Measurements from ENCODE around the gene CEP85. TPM values are rescaled to one million over a fixed set of nuclear protein-coding genes. Genes with fewer than 3 reads are reported as not detected.

The CEP85 gene
- total and polyA plus RNA-seq, 9 of the 15 experiments (the other 6 are each of a cell fraction or from before 2014, with no cell fraction given) = 42.1 to 140 (median 92.6) TPM

- peaks cover 4% of the 10 kb centered on the region; the same call in 1 of the 3 replicates for H3K36me3 ChIP-seq (ENCODE audit: control insufficient read depth, insufficient read depth, low read length)
- peak overlapping the region; percentile 72 to 99 for H3K9ac ChIP-seq (ENCODE audit: insufficient read depth in 1 of 2, low read depth in 2 of 2, low read length in 2 of 2)
- peak overlapping the region; percentile 89 for H3K4me2 ChIP-seq (ENCODE audit: insufficient read depth, low read length)
- H3K4me1 ChIP-seq (replicated peaks in 1 of 2; ENCODE audit: control insufficient read depth in 2 of 2, insufficient read depth in 2 of 2, low read length in 2 of 2) = peaks cover 28 to 38% of the 10 kb centered on the region in 2 experiments
- BruUV-seq (replicated peaks) = TSS peak; percentile 86
- peak overlapping the region; percentile 57 for H3K27ac ChIP-seq (ENCODE audit: extremely low read depth, low read depth, low read length)
- no peaks in the 10 kb centered on the region for H3K9me3 ChIP-seq (replicated peaks; ENCODE audit: control insufficient read depth, insufficient read depth, low read depth, low read length)
- H3K79me2 ChIP-seq (ENCODE audit: control insufficient read depth, insufficient read depth, low read length) = peaks cover 13% of the 10 kb centered on the region; the same call in 2 of the 3 replicates
- ChIA-PET CTCF (ENCODE audit: low intra/inter-chr PET ratio) (no interaction called here), POLR2A (interaction anchor here (0.6 kb wide), 1 partner anchor 41 kb away, joined by 3 read pairs; no protein-coding TSS in a partner anchor)
- no peaks in the 10 kb centered on the region for H3K27me3 ChIP-seq (ENCODE audit: control insufficient read depth in 2 of 2, insufficient read depth in 2 of 2, low read length in 2 of 2)
- 16% methylated on average over 8 of the region's 8 CpGs for WGBS (ENCODE audit: insufficient coverage, low coverage, missing lambda C conversion rate)
- ATAC-seq = no peak
- FAIRE-seq = no peak
- intact Hi-C loops (cut with micrococcal nuclease) (no loop called here), in situ Hi-C loops (cut with MboI) (no loop called here)
- H2AFZ ChIP-seq (ENCODE audit: low read depth, low read length) = peak overlapping the region; percentile 88
- H3K9me1 ChIP-seq (ENCODE audit: control insufficient read depth, insufficient read depth, low read length) = no peaks in the 10 kb centered on the region
- no peaks in the 10 kb centered on the region for H4K20me1 ChIP-seq (replicated peaks; ENCODE audit: control insufficient read depth, insufficient read depth, low read length)
- H3K4me3 ChIP-seq = peak overlapping the region; percentile 77
- DNase-seq (ENCODE audit: extremely low read depth in 1 of 4, low spot score in 3 of 4) = peak in 1 of 4 experiments; percentile 26
- TF ChIP-seq YY1 (IDR thresholded peaks at IDR 0.05; ENCODE audit: borderline replicate concordance in 1 of 3, control insufficient read depth in 1 of 3, extremely low read depth in 1 of 3, insufficient read depth in 3 of 3, insufficient read length in 1 of 3, insufficient replicate concordance in 2 of 3, low read depth in 1 of 3, low read length in 2 of 3) (peak in 2 of 3 experiments; percentile 37 to 54), NR2C2 (CRISPR knock-in tag; IDR thresholded peaks at IDR 0.05) (peak; percentile 54; the same call in 1 of the 2 replicates), NR2C2 (tag; IDR thresholded peaks at IDR 0.05) (no peak), ZBTB1 (CRISPR knock-in tag; IDR thresholded peaks at IDR 0.05; ENCODE audit: borderline replicate concordance, low read depth) (0 out of 2 replicates have a peak, but pooled peaks have one; percentile 13), SP1 (CRISPR knock-in tag; IDR thresholded peaks at IDR 0.05) (0 out of 2 replicates have a peak, but pooled peaks have one; percentile 18), FIP1L1 (IDR thresholded peaks at IDR 0.05; ENCODE audit: low read depth, low read length, poor library complexity, severe bottlenecking) (no peak), ZKSCAN8 (CRISPR knock-in tag; IDR thresholded peaks at IDR 0.05) (no peak), MEIS2 (IDR thresholded peaks at IDR 0.05; ENCODE audit: partially characterized antibody) (no peak), KAT7 (CRISPR knock-in tag; IDR thresholded peaks at IDR 0.05; ENCODE audit: borderline replicate concordance) (peak; percentile 75; the same call in 1 of the 2 replicates), RAD21 (CRISPR knock-in tag; conservative IDR thresholded peaks at IDR 0.05 in 1 of 2, IDR thresholded peaks at IDR 0.05 in 1 of 2) (no peak), CEBPB (tag; IDR thresholded peaks at IDR 0.05) (0 out of 2 replicates have a peak, but pooled peaks have one; percentile 10), OTX1 (CRISPR knock-in tag; IDR thresholded peaks at IDR 0.05) (0 out of 2 replicates have a peak, but pooled peaks have one; percentile 52), ZNF224 (CRISPR knock-in tag; IDR thresholded peaks at IDR 0.05) (no peak), JUNB (CRISPR knock-in tag; conservative IDR thresholded peaks at IDR 0.05) (no peak), MNT (conservative IDR thresholded peaks at IDR 0.05) (no peak), ZBTB43 (CRISPR knock-in tag; IDR thresholded peaks at IDR 0.05) (no peak)
Measured at GRCh38 chr1:26305667-26306289, 71.8 kb downstream of the CEP85 start.

Measured in K562 (cell line).